HFFc6 (cell line): Measurements from ENCODE around the gene SWAP70. TPM values are rescaled to one million over a fixed set of nuclear protein-coding genes. Genes with fewer than 3 reads are reported as not detected.
A peak's percentile ranks its signal among the peaks of the same experiment; 100 is the strongest.

Experiments
- DNase-seq: peaks from one replicate; pipeline ENCODE4 v3.0.0-alpha.2; 2018
- H3K27ac Mint-ChIP-seq: 2 replicates; pipeline ENCODE4 v1.8.0; 2020; ENCODE audit warnings: mild to moderate bottlenecking, mixed read lengths
- H3K27me3 Mint-ChIP-seq: 2 replicates; pipeline ENCODE4 v1.8.0; 2021; ENCODE audit warnings: mild to moderate bottlenecking, moderate library complexity, mixed read lengths; ENCODE audit not compliant: insufficient read depth
- H3K36me3 Mint-ChIP-seq: 2 replicates; pipeline ENCODE4 v1.8.0; 2021; ENCODE audit warnings: low read depth, mixed read lengths
- H3K4me1 Mint-ChIP-seq: 2 replicates; pipeline ENCODE4 v1.8.0; 2020; ENCODE audit warnings: low read depth, mixed read lengths
- H3K4me3 Mint-ChIP-seq: 2 replicates; pipeline ENCODE4 v1.8.0; 2020; ENCODE audit warnings: mild to moderate bottlenecking, moderate library complexity, mixed read lengths
- H3K9me3 Mint-ChIP-seq: 2 replicates; pipeline ENCODE4 v1.8.0; 2020; ENCODE audit warnings: mild to moderate bottlenecking, mixed read lengths
- total RNA-seq, 6 experiments: library from RNA; stranded (reverse); fragmentation: NEBNext Ultra II Directional; extraction: Animal tissue kit (Norgen Biotek cat#: 25700); gene quantifications; 2 replicates in 1 of 6; 3 replicates in 5 of 6; pipeline ENCODE4 v1.2.3, GENCODE V29; 2021
- TF ChIP-seq, protein P1 (sequence below): fragments of 200-600 bp; sonication (generic); IDR thresholded peaks from 2 replicates; pipeline ENCODE4 v1.5.0; 2021; ENCODE audit warnings: antibody characterized with exemption, mild to moderate bottlenecking

Gene SWAP70
- total RNA-seq, 6 experiments from 2014 or later, result 32.0 to 44.6 (median 37.0) TPM

GRCh38 chr11:9784602-9785315 is 120.9 kb downstream of the SWAP70 start:
- DNase-seq, result no peak
- peaks cover 50% of the 10 kb centered on the region for H3K36me3 Mint-ChIP-seq
- H3K9me3 Mint-ChIP-seq, result no peaks in the 10 kb centered on the region
- no peak overlapping the region for H3K27ac Mint-ChIP-seq
- TF ChIP-seq, protein P1, sequence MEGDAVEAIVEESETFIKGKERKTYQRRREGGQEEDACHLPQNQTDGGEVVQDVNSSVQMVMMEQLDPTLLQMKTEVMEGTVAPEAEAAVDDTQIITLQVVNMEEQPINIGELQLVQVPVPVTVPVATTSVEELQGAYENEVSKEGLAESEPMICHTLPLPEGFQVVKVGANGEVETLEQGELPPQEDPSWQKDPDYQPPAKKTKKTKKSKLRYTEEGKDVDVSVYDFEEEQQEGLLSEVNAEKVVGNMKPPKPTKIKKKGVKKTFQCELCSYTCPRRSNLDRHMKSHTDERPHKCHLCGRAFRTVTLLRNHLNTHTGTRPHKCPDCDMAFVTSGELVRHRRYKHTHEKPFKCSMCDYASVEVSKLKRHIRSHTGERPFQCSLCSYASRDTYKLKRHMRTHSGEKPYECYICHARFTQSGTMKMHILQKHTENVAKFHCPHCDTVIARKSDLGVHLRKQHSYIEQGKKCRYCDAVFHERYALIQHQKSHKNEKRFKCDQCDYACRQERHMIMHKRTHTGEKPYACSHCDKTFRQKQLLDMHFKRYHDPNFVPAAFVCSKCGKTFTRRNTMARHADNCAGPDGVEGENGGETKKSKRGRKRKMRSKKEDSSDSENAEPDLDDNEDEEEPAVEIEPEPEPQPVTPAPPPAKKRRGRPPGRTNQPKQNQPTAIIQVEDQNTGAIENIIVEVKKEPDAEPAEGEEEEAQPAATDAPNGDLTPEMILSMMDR, result no peak
- no peak overlapping the region for H3K4me3 Mint-ChIP-seq
- peaks cover 40% of the 10 kb centered on the region for H3K4me1 Mint-ChIP-seq
- H3K27me3 Mint-ChIP-seq, result no peaks in the 10 kb centered on the region; the same call in 1 of the 2 replicates

GRCh38 chr11:9787260-9787659 is 123.4 kb downstream of the SWAP70 start:
- peak overlapping the region; percentile 90 for H3K27ac Mint-ChIP-seq
- H3K36me3 Mint-ChIP-seq, result peaks cover 45% of the 10 kb centered on the region
- TF ChIP-seq, protein P1, result no peak
- H3K9me3 Mint-ChIP-seq, result no peaks in the 10 kb centered on the region
- peaks cover 58% of the 10 kb centered on the region for H3K4me1 Mint-ChIP-seq
- H3K4me3 Mint-ChIP-seq, result peak overlapping the region; percentile 31
- DNase-seq, result peak; percentile 29
- H3K27me3 Mint-ChIP-seq, result no peaks in the 10 kb centered on the region; the same call in 1 of the 2 replicates

- H3K36me3 Mint-ChIP-seq, result peaks cover 41% of the 10 kb centered on the region
- TF ChIP-seq, protein P1, result no peak
- peak overlapping the region; percentile 51 for H3K4me3 Mint-ChIP-seq
- H3K4me1 Mint-ChIP-seq, result peaks cover 58% of the 10 kb centered on the region
- no peaks in the 10 kb centered on the region; the same call in 1 of the 2 replicates for H3K27me3 Mint-ChIP-seq
- H3K9me3 Mint-ChIP-seq, result no peaks in the 10 kb centered on the region
- H3K27ac Mint-ChIP-seq, result peak overlapping the region; percentile 90
- peak; percentile 94 for DNase-seq
Measured at GRCh38 chr11:9787981-9788521, 124.2 kb downstream of the SWAP70 start.

DNA sequence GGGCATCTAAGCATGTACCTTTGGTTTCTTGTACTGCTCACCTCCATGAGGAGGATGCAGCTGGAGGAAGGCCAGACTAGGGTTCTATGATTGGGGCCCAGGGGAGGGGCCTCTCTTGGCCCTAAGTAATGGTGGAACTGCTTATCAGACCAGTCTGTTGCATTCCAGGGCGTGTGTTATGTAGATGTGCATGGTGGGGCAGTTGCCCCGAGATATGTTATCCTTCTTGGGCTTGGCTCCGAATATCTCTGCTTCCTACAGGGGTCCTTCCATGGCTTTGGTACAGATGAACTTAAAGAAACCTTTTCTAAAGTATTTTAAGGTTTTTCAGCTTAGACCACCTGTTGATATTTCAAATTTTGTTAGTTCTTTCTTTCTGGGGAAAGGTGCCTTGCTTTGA is 126.0 kb downstream of the SWAP70 start:
- Mint-ChIP-seq H3K36me3 (peaks cover 41% of the 10 kb centered on the region), H3K4me3 (no peak overlapping the region), H3K9me3 (no peaks in the 10 kb centered on the region), H3K27ac (no peak overlapping the region), H3K4me1 (peaks cover 49% of the 10 kb centered on the region), H3K27me3 (no peaks in the 10 kb centered on the region; the same call in 1 of the 2 replicates)
- no peak for DNase-seq
- TF ChIP-seq, protein P1, result no peak

GRCh38 chr11:9790703-9791102 is 126.8 kb downstream of the SWAP70 start:
- DNase-seq, result no peak

More at GRCh38 chr11:9790703-9791102, 126.8 kb downstream of the SWAP70 start:
- Mint-ChIP-seq H3K9me3 (no peaks in the 10 kb centered on the region), H3K27ac (no peak overlapping the region), H3K4me3 (no peak overlapping the region), H3K27me3 (no peaks in the 10 kb centered on the region; the same call in 1 of the 2 replicates), H3K4me1 (peaks cover 49% of the 10 kb centered on the region), H3K36me3 (peaks cover 37% of the 10 kb centered on the region)
- TF ChIP-seq, protein P1, result no peak
